Liver (tissue), 9 donors: ENCODE results near the gene ASB2. TPM values are rescaled to one million over a fixed set of nuclear protein-coding genes. Genes with fewer than 3 reads are reported as not detected.

Experiments used
- DNase-seq: peaks from one replicate; pipeline ENCODE4 v3.0.0-alpha.2; 2017; ENCODE audit warnings: low spot score
- H3K27ac ChIP-seq, 2 donors: one replicate each; pipeline ENCODE4 v1.7.0; 2013; ENCODE audit warnings: inconsistent platforms in 2 of 2, low read length in 2 of 2, control low read depth in 1 of 2, low read depth in 1 of 2, mild to moderate bottlenecking in 1 of 2
- H3K27me3 ChIP-seq, 4 donors: one replicate each; pipeline versions ENCODE4 v1.6.1 to v1.7.0; 2013; ENCODE audit warnings: low read length in 3 of 4, inconsistent platforms in 1 of 4, mild to moderate bottlenecking in 1 of 4, moderate library complexity in 1 of 4; ENCODE audit not compliant: control insufficient read depth in 4 of 4, insufficient read depth in 4 of 4
- H3K36me3 ChIP-seq, 4 donors: one replicate each; pipeline versions ENCODE4 v1.6.1 to v1.7.0; 2013; ENCODE audit warnings: low read length in 3 of 4, mild to moderate bottlenecking in 3 of 4, low read depth in 1 of 4, moderate library complexity in 1 of 4; ENCODE audit not compliant: control insufficient read depth in 4 of 4, insufficient read depth in 3 of 4
- H3K4me1 ChIP-seq, 4 donors: one replicate each; pipeline versions ENCODE4 v1.6.1 to v1.7.0; 2013; ENCODE audit warnings: low read length in 3 of 4, mild to moderate bottlenecking in 3 of 4, moderate library complexity in 1 of 4; ENCODE audit not compliant: control insufficient read depth in 4 of 4, insufficient read depth in 4 of 4
- H3K4me3 ChIP-seq, 3 donors: one replicate each; pipeline versions ENCODE4 v1.6.1 to v1.7.0; 2013; ENCODE audit warnings: low read length in 3 of 3, control low read depth in 1 of 3, low read depth in 1 of 3, mild to moderate bottlenecking in 1 of 3
- H3K9ac ChIP-seq, 2 donors: one replicate each; pipeline ENCODE4 v1.7.0; 2013; ENCODE audit warnings: low read length in 2 of 2, mild to moderate bottlenecking in 2 of 2, moderate library complexity in 2 of 2, control low read depth in 1 of 2, low read depth in 1 of 2
- H3K9me3 ChIP-seq, 4 donors: one replicate each; pipeline versions ENCODE4 v1.6.1 to v1.7.0; 2013; ENCODE audit warnings: low read length in 3 of 4; ENCODE audit not compliant: control insufficient read depth in 4 of 4
- FOXA1 ChIP-seq: IDR thresholded peaks from 2 replicates; pipeline ENCODE4 v1.6.1; 2016; ENCODE audit warnings: antibody characterized with exemption
- FOXA2 ChIP-seq: IDR thresholded peaks from 2 replicates; pipeline ENCODE4 v1.6.1; 2016; ENCODE audit warnings: antibody characterized with exemption
- GABPA ChIP-seq, 2 donors: IDR thresholded peaks in 1 of 2; conservative IDR thresholded peaks in 1 of 2; 2 replicates each; pipeline ENCODE4 v1.6.1; 2016; ENCODE audit warnings: antibody characterized with exemption in 2 of 2, mild to moderate bottlenecking in 1 of 2, moderate library complexity in 1 of 2
- HNF4A ChIP-seq, 2 donors: conservative IDR thresholded peaks; 2 replicates each; pipeline ENCODE4 v1.6.1; 2016; ENCODE audit warnings: antibody characterized with exemption in 2 of 2, mild to moderate bottlenecking in 2 of 2
- HNF4G ChIP-seq: IDR thresholded peaks from 2 replicates; pipeline ENCODE4 v1.6.1; 2016; ENCODE audit warnings: antibody characterized with exemption
- JUND ChIP-seq, 2 donors: IDR thresholded peaks; 2 replicates each; pipeline ENCODE4 v1.6.1; 2016; ENCODE audit warnings: antibody characterized with exemption in 2 of 2
- NR2F2 ChIP-seq: IDR thresholded peaks from 2 replicates; pipeline ENCODE4 v1.6.1; 2016; ENCODE audit warnings: antibody characterized with exemption
- RAD21 ChIP-seq, 2 donors: IDR thresholded peaks; 2 replicates each; pipeline ENCODE4 v1.6.1; 2016; ENCODE audit warnings: antibody characterized with exemption in 2 of 2, mild to moderate bottlenecking in 2 of 2
- RXRA ChIP-seq, 2 donors: IDR thresholded peaks; 2 replicates each; pipeline ENCODE4 v1.6.1; 2017 to 2018; ENCODE audit warnings: antibody characterized with exemption in 2 of 2, mild to moderate bottlenecking in 1 of 2
- SP1 ChIP-seq: IDR thresholded peaks from 2 replicates; pipeline ENCODE4 v1.6.1; 2018; ENCODE audit warnings: antibody characterized with exemption, mild to moderate bottlenecking
- TAF1 ChIP-seq: conservative IDR thresholded peaks from 2 replicates; pipeline ENCODE4 v1.6.1; 2016; ENCODE audit warnings: antibody characterized with exemption, mild to moderate bottlenecking
- YY1 ChIP-seq: IDR thresholded peaks from 2 replicates; pipeline ENCODE4 v1.6.1; 2016; ENCODE audit warnings: antibody characterized with exemption, mild to moderate bottlenecking
- WGBS: extraction: QIAGEN DNeasy Blood & Tissue Kit; methylation state at CpG from one replicate; pipeline ENCODE4 v1.1.7; 2013; 5-methylcytosine and 5-hydroxymethylcytosine counted together
- polyA plus RNA-seq, 2 donors: library from polyadenylated mRNA; stranded (reverse) in 1 of 2; unstranded in 1 of 2; fragments of 200-250 nt in 1 of 2; fragments of >200 nt in 1 of 2; fragmentation: Nextera tagmentation in 1 of 2; extraction: Ambion mirVana in 1 of 2; gene quantifications; one replicate each; pipeline versions ENCODE4 v1.2.1 to v1.2.3, GENCODE V29; 2013 to 2015
- total RNA-seq, 2 donors: library from RNA; depleted of rRNA; stranded (reverse); fragments of >200 nt; gene quantifications; one replicate each; pipeline ENCODE4 v1.2.3, GENCODE V29; 2014
- TF ChIP-seq, protein P1 (sequence below): fragments of 150-350 bp; IDR thresholded peaks from 2 replicates; pipeline ENCODE4 v1.5.1; 2017; ENCODE audit warnings: improper control_type of control experiment, low read depth, low read length; ENCODE audit not compliant: missing input control
- TF ChIP-seq, protein P2 (sequence below): IDR thresholded peaks from 2 replicates; pipeline ENCODE4 v1.6.1; 2016; ENCODE audit warnings: antibody characterized with exemption, mild to moderate bottlenecking
- TF ChIP-seq, protein P3 (sequence below): IDR thresholded peaks from 2 replicates; pipeline ENCODE4 v1.6.1; 2016; ENCODE audit warnings: antibody characterized with exemption
- TF ChIP-seq, protein P4 (sequence below): IDR thresholded peaks from 2 replicates; pipeline ENCODE4 v1.6.1; 2016; ENCODE audit warnings: antibody characterized with exemption
- donor health status: healthy.
- donor health status: healthy.
- donor health status: healthy.
- donor health status: healthy.
- donor health status: healthy.

Gene ASB2
- total and polyA plus RNA-seq, 4 donors: 0.18 to 0.56 (median 0.38) TPM

DNA sequence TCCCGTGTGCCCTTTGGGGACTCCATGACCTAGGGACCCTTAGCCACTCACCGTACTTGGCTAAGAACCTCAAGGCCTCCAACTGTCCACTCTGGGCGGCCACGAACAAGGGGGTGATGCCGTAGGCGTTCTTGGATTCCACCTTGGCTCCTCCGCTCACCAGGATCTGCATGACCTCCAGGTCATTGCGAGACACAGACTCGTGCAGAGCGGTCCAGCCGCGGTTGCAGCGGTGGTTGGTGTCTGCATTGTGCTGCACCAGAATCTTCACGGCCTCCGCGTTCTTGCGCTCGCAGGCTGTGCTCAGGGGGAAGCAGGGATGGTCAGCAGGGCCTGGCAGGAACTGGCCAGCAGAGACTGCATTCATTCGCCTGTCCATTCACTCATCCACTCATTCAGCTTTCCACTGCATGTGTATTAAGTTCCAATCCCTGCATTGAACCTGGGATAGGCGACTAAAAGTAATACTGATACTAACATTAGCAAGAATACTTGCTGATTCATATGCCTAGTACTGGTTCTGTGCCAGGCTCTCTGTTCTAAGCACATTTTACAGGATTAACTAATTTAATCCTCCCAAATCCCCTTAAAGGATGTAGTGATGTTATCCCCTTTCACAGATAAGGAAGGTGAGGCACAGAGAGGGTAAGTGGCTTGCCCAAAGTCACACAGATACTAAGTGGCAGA, 25.3 kb downstream of the ASB2 start:
- H3K9me3 ChIP-seq: no peaks in the 10 kb centered on the region
- 89% methylated on average over 20 of the region's 20 CpGs for WGBS
- H3K27me3 ChIP-seq: no peaks in the 10 kb centered on the region
- no peak for DNase-seq
- no peak overlapping the region for H3K4me3 ChIP-seq
- H3K27ac ChIP-seq: no peak overlapping the region
- H3K36me3 ChIP-seq: no peaks in the 10 kb centered on the region
- H3K9ac ChIP-seq: no peak overlapping the region
- TF ChIP-seq HNF4A (conservative IDR thresholded peaks at IDR 0.05) (no peak), FOXA1 (no peak), RXRA (IDR thresholded peaks at IDR 0.05) (no peak), TAF1 (no peak), JUND (IDR thresholded peaks at IDR 0.05) (no peak), GABPA (IDR thresholded peaks at IDR 0.05 in 1 of 2, conservative IDR thresholded peaks at IDR 0.05 in 1 of 2) (no peak), NR2F2 (no peak)
- TF ChIP-seq, protein P1, sequence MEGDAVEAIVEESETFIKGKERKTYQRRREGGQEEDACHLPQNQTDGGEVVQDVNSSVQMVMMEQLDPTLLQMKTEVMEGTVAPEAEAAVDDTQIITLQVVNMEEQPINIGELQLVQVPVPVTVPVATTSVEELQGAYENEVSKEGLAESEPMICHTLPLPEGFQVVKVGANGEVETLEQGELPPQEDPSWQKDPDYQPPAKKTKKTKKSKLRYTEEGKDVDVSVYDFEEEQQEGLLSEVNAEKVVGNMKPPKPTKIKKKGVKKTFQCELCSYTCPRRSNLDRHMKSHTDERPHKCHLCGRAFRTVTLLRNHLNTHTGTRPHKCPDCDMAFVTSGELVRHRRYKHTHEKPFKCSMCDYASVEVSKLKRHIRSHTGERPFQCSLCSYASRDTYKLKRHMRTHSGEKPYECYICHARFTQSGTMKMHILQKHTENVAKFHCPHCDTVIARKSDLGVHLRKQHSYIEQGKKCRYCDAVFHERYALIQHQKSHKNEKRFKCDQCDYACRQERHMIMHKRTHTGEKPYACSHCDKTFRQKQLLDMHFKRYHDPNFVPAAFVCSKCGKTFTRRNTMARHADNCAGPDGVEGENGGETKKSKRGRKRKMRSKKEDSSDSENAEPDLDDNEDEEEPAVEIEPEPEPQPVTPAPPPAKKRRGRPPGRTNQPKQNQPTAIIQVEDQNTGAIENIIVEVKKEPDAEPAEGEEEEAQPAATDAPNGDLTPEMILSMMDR: no peak
- TF ChIP-seq, protein P2, sequence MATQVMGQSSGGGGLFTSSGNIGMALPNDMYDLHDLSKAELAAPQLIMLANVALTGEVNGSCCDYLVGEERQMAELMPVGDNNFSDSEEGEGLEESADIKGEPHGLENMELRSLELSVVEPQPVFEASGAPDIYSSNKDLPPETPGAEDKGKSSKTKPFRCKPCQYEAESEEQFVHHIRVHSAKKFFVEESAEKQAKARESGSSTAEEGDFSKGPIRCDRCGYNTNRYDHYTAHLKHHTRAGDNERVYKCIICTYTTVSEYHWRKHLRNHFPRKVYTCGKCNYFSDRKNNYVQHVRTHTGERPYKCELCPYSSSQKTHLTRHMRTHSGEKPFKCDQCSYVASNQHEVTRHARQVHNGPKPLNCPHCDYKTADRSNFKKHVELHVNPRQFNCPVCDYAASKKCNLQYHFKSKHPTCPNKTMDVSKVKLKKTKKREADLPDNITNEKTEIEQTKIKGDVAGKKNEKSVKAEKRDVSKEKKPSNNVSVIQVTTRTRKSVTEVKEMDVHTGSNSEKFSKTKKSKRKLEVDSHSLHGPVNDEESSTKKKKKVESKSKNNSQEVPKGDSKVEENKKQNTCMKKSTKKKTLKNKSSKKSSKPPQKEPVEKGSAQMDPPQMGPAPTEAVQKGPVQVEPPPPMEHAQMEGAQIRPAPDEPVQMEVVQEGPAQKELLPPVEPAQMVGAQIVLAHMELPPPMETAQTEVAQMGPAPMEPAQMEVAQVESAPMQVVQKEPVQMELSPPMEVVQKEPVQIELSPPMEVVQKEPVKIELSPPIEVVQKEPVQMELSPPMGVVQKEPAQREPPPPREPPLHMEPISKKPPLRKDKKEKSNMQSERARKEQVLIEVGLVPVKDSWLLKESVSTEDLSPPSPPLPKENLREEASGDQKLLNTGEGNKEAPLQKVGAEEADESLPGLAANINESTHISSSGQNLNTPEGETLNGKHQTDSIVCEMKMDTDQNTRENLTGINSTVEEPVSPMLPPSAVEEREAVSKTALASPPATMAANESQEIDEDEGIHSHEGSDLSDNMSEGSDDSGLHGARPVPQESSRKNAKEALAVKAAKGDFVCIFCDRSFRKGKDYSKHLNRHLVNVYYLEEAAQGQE: no peak
- TF ChIP-seq, protein P3, sequence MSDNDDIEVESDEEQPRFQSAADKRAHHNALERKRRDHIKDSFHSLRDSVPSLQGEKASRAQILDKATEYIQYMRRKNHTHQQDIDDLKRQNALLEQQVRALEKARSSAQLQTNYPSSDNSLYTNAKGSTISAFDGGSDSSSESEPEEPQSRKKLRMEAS: no peak
- TF ChIP-seq, protein P4, sequence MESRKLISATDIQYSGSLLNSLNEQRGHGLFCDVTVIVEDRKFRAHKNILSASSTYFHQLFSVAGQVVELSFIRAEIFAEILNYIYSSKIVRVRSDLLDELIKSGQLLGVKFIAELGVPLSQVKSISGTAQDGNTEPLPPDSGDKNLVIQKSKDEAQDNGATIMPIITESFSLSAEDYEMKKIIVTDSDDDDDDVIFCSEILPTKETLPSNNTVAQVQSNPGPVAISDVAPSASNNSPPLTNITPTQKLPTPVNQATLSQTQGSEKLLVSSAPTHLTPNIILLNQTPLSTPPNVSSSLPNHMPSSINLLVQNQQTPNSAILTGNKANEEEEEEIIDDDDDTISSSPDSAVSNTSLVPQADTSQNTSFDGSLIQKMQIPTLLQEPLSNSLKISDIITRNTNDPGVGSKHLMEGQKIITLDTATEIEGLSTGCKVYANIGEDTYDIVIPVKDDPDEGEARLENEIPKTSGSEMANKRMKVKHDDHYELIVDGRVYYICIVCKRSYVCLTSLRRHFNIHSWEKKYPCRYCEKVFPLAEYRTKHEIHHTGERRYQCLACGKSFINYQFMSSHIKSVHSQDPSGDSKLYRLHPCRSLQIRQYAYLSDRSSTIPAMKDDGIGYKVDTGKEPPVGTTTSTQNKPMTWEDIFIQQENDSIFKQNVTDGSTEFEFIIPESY: no peak
- peaks cover 0 to 10% (median 3%) of the 10 kb centered on the region in 4 donors for H3K4me1 ChIP-seq

DNA sequence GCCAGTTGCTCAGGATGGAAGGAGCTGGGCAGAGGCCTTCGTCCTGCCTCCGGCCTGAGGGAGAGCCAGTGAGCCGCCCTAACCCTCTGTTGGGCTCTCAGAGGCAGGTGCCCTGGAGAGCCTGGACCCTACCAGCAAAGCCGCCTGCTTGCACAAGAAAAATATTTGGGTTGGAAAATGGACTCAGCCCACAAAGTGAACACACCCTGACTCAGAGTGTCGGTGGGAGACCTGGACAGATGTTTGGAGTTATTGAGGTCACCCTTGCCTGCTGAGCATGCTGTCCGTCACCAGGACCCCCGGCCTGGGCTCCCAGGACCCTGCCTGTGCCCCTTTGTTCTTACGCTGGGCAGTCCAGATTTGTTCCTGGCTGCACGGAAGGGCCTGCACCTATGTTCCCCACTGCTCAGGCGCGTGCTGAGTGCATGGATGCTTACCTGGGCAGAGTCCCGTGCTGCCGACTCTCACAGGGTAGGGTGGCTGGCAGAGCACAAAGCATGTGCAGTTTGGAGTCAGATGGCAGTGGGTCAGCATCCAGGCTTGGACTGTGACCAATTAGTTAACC, 26.8 kb downstream of the ASB2 start:
- 90% methylated on average over 13 of the region's 13 CpGs for WGBS
- Histone ChIP-seq H3K27ac (no peak overlapping the region), H3K9me3 (no peaks in the 10 kb centered on the region), H3K4me3 (no peak overlapping the region), H3K9ac (no peak overlapping the region), H3K27me3 (no peaks in the 10 kb centered on the region), H3K4me1 (no peaks in the 10 kb centered on the region), H3K36me3 (no peaks in the 10 kb centered on the region)
- no peak for DNase-seq
- TF ChIP-seq SP1 (no peak), TAF1 (no peak), RAD21 (IDR thresholded peaks at IDR 0.05) (no peak), HNF4A (conservative IDR thresholded peaks at IDR 0.05) (no peak), HNF4G (no peak), FOXA2 (no peak), RXRA (IDR thresholded peaks at IDR 0.05) (no peak), JUND (IDR thresholded peaks at IDR 0.05) (no peak), YY1 (no peak), GABPA (IDR thresholded peaks at IDR 0.05 in 1 of 2, conservative IDR thresholded peaks at IDR 0.05 in 1 of 2) (no peak)
- TF ChIP-seq, protein P3: no peak
- TF ChIP-seq, protein P4: no peak
- TF ChIP-seq, protein P2: no peak
